HG03521 (cell line): ENCODE measurements around the gene KLKB1.
A peak's percentile ranks its signal among the peaks of the same experiment; 100 is the strongest.

Experiments used
- ATAC-seq: cut with Tn5 transposase; IDR thresholded peaks from one replicate; pipeline ENCODE4 v1.9.1; 2021; ENCODE audit warnings: mild to moderate bottlenecking, moderate library complexity; ENCODE audit not compliant: unreplicated experiment

The KLKB1 gene

GRCh38 chr4:186227221-186227620 is at the start of gene KLKB1:
TSS of gene KLKB1 (plus strand) at chr4:186227507. CDS start at chr4:186228196, 689 bp downstream.
- no peak for ATAC-seq

GRCh38 chr4:186188107-186188506 is 39.2 kb upstream of the KLKB1 start:
- ATAC-seq, result no peak

GRCh38 chr4:186189656-186190055 is 37.7 kb upstream of the KLKB1 start:
- ATAC-seq, result no peak

DNA sequence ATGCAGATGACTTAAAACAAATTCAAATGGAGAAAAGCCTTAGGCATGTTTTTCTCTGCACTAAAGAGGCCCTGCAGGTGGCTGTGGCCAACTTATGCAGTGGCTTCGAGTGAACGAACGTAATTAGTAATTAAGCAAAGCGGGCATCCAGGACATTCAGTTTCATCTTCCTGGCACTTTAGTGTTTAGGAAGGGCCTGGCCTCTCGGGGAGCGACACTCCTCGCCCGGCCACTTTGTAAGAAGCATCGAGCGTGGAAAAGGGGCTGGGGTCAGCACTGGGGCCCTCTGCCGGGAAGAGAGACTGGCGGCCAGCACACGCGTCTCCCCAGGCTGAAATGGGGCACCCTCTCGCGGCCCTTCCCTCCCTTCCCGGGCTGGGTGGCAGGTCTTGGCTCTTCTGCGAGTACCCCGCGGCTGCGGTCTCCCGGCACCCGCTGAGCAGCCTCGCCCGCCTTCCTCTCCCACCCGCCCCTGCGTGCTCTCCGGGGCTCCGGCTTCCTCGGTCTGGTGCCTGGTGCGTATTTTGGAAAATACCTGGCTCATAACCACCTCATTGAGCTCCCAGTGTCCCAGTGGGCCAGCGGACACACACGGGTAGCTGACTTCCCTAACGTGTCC is 36.6 kb upstream of the KLKB1 start:
- ATAC-seq, result peak; percentile 20

DNA sequence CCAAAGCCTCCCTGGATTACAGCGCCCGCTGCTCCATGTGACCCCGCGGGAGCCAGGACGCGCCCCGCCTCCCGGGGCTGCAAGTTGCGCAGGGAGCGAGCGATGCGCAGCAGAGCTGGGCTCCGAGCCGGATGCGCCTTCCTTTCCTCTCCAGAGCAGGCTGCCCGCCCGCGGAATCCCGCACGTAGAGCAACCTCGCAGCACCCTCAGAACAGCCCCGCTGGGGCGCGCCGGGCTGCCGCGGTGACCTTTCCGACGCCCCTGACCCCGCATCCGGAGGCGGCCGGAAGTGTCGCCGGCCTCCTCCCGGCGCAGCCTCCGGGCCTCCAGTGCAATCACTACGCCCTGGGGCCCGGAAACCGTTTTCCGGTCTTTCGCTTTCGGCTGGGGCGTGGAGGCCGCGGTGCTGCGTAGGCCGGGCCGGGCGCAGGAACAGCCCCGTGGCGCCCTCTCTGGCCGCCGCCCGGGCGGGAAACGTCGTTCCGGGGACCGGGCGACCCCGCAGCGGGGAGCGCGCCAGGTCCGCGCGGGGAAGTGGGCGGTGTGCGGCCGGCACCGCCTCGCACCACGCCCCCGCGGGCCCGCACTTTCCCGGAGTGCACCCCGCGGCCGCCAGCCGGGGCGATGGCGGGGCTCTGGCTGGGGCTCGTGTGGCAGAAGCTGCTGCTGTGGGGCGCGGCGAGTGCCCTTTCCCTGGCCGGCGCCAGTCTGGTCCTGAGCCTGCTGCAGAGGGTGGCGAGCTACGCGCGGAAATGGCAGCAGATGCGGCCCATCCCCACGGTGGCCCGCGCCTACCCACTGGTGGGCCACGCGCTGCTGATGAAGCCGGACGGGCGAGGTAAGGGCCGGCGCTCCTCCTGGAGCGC is 35.9 kb upstream of the KLKB1 start, which contains the start of gene CYP4V2:
Gene CYP4V2, plus strand, starts transcription at position 368 of the 866 bp plus-strand sequence. Its CDS starts 257 bp downstream, at position 625.
- ATAC-seq, result peak; percentile 86

DNA sequence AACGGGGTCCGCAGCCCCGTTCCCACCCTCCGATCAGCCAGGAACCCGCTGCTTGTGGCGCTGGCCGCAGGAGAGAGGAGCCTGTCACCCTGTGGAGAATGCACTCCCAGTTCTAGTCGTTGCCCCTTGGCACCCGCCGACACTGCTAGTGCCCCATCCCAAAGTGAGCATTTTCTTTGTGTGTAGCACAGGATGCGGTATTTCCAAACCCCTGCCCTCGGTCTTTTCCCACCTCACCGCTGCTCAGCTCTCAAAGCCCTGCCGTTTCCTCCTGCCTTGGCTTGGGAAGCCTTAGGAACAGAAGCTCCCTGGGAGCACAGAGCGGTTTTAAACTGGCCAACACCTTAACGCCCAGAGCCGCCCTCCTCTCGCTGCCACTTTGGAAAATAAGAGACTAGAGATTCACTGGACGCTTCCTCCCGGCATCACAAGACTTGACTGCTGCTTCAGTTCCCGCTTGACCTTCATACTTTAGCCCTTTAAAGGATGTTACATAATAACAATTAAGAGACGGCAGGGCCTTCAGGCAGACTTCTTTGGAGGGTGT is 35.2 kb upstream of the KLKB1 start:
- ATAC-seq, result no peak

DNA sequence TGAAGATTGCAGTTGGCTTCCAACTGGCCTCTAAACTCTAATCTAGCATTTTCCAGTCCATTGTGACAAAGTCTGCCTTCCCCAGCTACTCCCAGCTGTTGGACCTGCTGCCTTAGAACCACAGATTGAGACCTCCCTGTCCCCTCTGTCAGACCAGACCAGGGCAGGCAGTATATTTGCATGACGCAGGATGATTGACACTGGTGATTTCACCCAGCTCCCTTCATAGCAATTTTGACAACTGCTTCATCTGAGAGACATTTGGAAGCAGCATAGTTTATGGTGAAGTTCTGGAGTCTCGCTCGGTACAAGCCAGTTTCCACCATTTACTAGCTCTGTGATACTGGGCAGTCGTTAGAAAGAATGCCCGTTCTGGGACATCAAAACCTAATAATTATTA is 33.5 kb upstream of the KLKB1 start:
- no peak for ATAC-seq

- ATAC-seq, result no peak
Observed at GRCh38 chr4:186196063-186196462, 31.2 kb upstream of the KLKB1 start.

GRCh38 chr4:186200516-186200915 is 26.8 kb upstream of the KLKB1 start:
- no peak for ATAC-seq

DNA sequence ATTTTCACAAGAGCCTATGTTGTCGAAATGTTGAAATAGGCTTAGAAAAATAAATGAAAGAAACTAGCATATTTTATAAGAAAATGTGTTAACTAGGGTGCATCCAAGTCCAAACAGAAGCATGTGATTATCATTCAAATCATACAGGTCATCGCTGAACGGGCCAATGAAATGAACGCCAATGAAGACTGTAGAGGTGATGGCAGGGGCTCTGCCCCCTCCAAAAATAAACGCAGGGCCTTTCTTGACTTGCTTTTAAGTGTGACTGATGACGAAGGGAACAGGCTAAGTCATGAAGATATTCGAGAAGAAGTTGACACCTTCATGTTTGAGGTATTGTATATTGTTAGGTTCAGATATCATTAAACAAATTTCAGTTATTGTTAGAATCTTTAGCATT is 26.3 kb upstream of the KLKB1 start:
- ATAC-seq, result no peak

GRCh38 chr4:186201535-186202230 is 25.6 kb upstream of the KLKB1 start:
- ATAC-seq, result peak; percentile 92

DNA sequence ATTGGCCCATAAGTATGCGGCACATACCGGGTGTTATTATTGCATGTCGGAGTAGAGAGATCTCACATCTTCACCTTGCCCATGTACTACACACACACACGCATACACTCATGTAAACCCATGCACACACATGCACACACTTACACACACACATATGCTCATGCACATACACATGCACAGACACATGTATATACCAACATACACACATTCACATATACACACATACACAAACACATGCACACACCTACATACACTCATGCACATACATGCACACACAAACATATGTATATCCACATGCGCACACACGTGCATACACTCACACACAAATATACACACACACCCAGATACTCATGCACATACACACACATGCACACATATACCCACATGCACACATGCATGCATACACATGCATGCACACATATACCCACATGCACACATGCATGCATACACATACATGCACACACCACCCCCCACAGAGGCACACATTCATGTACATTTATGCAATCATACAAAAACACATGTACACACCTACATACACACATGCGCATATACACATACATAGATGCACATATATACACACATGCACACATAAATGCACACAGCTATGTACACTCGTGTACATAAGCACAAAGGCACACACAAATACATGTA is 24.7 kb upstream of the KLKB1 start:
- ATAC-seq, result no peak

DNA sequence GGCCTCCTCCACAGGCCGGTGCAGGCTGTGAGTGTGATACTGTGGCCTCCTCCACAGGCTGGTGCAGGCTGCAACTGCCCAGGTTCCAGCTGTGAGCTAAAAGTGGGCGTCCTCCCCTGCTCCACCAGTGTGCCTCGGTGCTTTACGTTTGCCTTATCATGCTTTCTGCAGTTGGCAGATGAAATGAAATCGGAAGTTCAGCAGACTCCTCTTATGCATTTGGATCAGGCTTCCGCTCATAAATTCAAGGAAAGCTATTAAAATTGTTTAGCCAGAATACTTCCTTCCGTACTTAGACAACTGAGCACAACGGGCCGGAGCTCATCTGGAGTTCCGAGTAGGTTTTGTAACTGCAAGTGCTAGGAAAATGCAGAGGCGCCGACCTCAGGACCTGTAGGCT is 23.9 kb upstream of the KLKB1 start:
- ATAC-seq, result no peak

DNA sequence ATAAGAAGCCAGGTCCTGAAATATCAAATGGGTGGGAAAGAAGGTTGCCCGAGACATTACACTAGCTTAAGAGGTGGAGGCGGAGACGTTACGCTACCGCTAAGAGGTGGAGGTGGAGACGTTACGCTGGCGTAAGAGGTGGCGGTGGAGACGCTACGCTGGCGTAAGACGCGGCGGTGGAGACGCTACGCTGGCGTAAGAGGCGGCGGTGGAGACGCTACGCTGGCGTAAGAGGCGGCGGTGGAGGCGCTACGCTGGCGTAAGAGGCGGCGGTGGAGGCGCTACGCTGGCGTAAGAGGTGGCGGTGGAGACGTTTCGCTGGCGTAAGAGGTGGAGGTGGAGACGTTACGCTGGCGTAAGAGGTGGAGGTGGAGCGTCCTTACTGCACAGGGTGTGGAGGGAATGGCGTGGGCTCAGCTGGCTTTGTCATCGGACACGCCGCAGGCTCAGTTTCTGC is 23.2 kb upstream of the KLKB1 start:
- no peak for ATAC-seq

- no peak for ATAC-seq
Observed at GRCh38 chr4:186204686-186205085, 22.6 kb upstream of the KLKB1 start.

DNA sequence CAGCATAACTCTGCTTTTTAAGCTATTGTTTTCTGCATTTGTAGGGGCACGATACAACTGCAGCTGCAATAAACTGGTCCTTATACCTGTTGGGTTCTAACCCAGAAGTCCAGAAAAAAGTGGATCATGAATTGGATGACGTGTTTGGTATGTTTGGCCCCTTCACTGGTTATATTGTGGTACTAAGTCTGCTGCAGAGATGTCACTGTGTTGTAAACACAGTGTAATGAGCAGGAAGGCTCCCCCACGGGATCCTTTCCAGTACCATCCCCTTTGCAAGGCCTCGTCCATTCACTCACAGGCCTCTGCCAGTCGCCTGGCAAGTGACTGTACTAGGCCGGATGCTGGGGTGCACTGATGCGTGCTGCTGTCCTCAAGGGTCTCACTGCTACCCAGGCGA is 22.2 kb upstream of the KLKB1 start:
- no peak for ATAC-seq

GRCh38 chr4:186216465-186217024 is 10.8 kb upstream of the KLKB1 start:
- no peak for ATAC-seq

GRCh38 chr4:186217733-186218293 is 9.5 kb upstream of the KLKB1 start:
- ATAC-seq, result no peak

GRCh38 chr4:186221624-186222023 is 5.7 kb upstream of the KLKB1 start:
- no peak for ATAC-seq

GRCh38 chr4:186225848-186226247 is 1.5 kb upstream of the KLKB1 start:
- ATAC-seq, result no peak
